Measurements from ENCODE around the gene PRKD3. TPM values are rescaled to one million over a fixed set of nuclear protein-coding genes. Genes with fewer than 3 reads are reported as not detected.

Gene PRKD3
- total and polyA plus RNA-seq, 11 donors, result 3.4 to 24.5 (median 11.1) TPM

- H3K36me3 ChIP-seq, result no peaks in the 10 kb centered on the region
- peak overlapping the region in 1 of 12 donors; percentile 20 for H3K27ac ChIP-seq
- DNase-seq (no peak), ATAC-seq (no peak)
- WGBS, 4 donors, result 88 to 93% (median 92%) methylated on average over 1 of the region's 1 CpG
- H3K4me3 ChIP-seq, result no peak overlapping the region
- intact Hi-C loops (cut with DNase I), result loop anchor here in 1 of 10 donors (10.0 kb wide), 1 partner anchor 192 kb away; no protein-coding TSS in a partner anchor
- H3K27me3 ChIP-seq, result no peaks in the 10 kb centered on the region
- TF ChIP-seq CTCF (IDR thresholded peaks at IDR 0.05) (no peak), POLR2A (IDR thresholded peaks at IDR 0.05) (no peak)
- H3K9me3 ChIP-seq, result no peaks in the 10 kb centered on the region
- H3K4me1 ChIP-seq, result peaks cover 0 to 9% (median 0%) of the 10 kb centered on the region in 12 donors
Measured at GRCh38 chr2:37357069-37357468, 32.4 kb upstream of the PRKD3 start.

- Histone ChIP-seq H3K4me3 (no peak overlapping the region), H3K27ac (no peak overlapping the region), H3K4me1 (peaks cover 0 to 9% (median 0%) of the 10 kb centered on the region in 12 donors), H3K9me3 (no peaks in the 10 kb centered on the region), H3K36me3 (no peaks in the 10 kb centered on the region), H3K27me3 (no peaks in the 10 kb centered on the region)
- DNase-seq, result no peak
- WGBS, 4 donors, result 71 to 85% (median 78%) methylated on average over 6 of the region's 6 CpGs
- TF ChIP-seq POLR2A (IDR thresholded peaks at IDR 0.05), result no peak
- no peak for TF ChIP-seq CTCF (IDR thresholded peaks at IDR 0.05)
- intact Hi-C loops (cut with DNase I), result loop anchor here in 1 of 10 donors (10.0 kb wide), 1 partner anchor 191 kb away; no protein-coding TSS in a partner anchor
- ATAC-seq, result no peak
Measured at GRCh38 chr2:37356299-37356698, 31.7 kb upstream of the PRKD3 start.

- no peak for TF ChIP-seq CTCF (IDR thresholded peaks at IDR 0.05)
- TF ChIP-seq POLR2A (IDR thresholded peaks at IDR 0.05), result no peak
- Histone ChIP-seq H3K27me3 (no peaks in the 10 kb centered on the region), H3K9me3 (no peaks in the 10 kb centered on the region), H3K27ac (no peak overlapping the region), H3K4me3 (no peak overlapping the region), H3K4me1 (peaks cover 0 to 9% (median 0%) of the 10 kb centered on the region in 12 donors), H3K36me3 (no peaks in the 10 kb centered on the region)
- 95 to 97% (median 96%) methylated on average over 7 of the region's 7 CpGs for WGBS, 4 donors
- DNase-seq (no peak), ATAC-seq (no peak)
- intact Hi-C loops (cut with DNase I), result loop anchor here in 1 of 10 donors (10.0 kb wide), 1 partner anchor 191 kb away; no protein-coding TSS in a partner anchor
Measured at GRCh38 chr2:37355735-37356134, 31.1 kb upstream of the PRKD3 start.

- DNase-seq, result no peak
- 88 to 98% (median 89%) methylated on average over 3 of the region's 3 CpGs for WGBS, 4 donors
- intact Hi-C loops (cut with DNase I), result loop anchor here in 1 of 10 donors (10.0 kb wide), 1 partner anchor 190 kb away; no protein-coding TSS in a partner anchor
- Histone ChIP-seq H3K4me1 (peaks cover 0 to 9% (median 0%) of the 10 kb centered on the region in 12 donors), H3K9me3 (no peaks in the 10 kb centered on the region), H3K27ac (no peak overlapping the region), H3K27me3 (no peaks in the 10 kb centered on the region), H3K4me3 (no peak overlapping the region), H3K36me3 (no peaks in the 10 kb centered on the region)
- ATAC-seq, result no peak
- TF ChIP-seq CTCF (IDR thresholded peaks at IDR 0.05) (no peak), POLR2A (IDR thresholded peaks at IDR 0.05) (no peak)
Measured at GRCh38 chr2:37354531-37354930, 29.9 kb upstream of the PRKD3 start.
